HEK293 (cell line): ENCODE results near the gene TADA1.

Experiments used
- KLF16 ChIP-seq: fragments of 450-650 bp; formaldehyde crosslinking; IDR thresholded peaks from 2 replicates; pipeline ENCODE4 v1.5.1; 2017; ENCODE audit warnings: missing biosample characterization, missing genetic modification characterization
- MZF1 ChIP-seq: fragments of 450-650 bp; formaldehyde crosslinking; IDR thresholded peaks from 2 replicates; pipeline ENCODE4 v1.5.1; 2017; ENCODE audit warnings: missing biosample characterization, missing genetic modification characterization, borderline replicate concordance
- SCRT1 ChIP-seq: fragments of 450-650 bp; formaldehyde crosslinking; IDR thresholded peaks from 2 replicates; pipeline ENCODE4 v1.5.1; 2016; ENCODE audit warnings: missing biosample characterization, missing genetic modification characterization, borderline replicate concordance
- SP3 ChIP-seq: fragments of 450-650 bp; formaldehyde crosslinking; IDR thresholded peaks from 2 replicates; pipeline ENCODE4 v1.5.1; 2016; ENCODE audit warnings: missing biosample characterization, missing genetic modification characterization
- ZBTB20 ChIP-seq: fragments of 450-650 bp; formaldehyde crosslinking; IDR thresholded peaks from 2 replicates; pipeline ENCODE4 v1.5.1; 2016; ENCODE audit warnings: missing biosample characterization, missing genetic modification characterization
- ZBTB21 ChIP-seq: fragments of 450-650 bp; formaldehyde crosslinking; IDR thresholded peaks from 2 replicates; pipeline ENCODE4 v1.5.1; 2017; ENCODE audit warnings: missing biosample characterization, missing genetic modification characterization
- ZNF112 ChIP-seq: fragments of 450-650 bp; formaldehyde crosslinking; IDR thresholded peaks from 2 replicates; pipeline ENCODE4 v1.5.0; 2017; ENCODE audit warnings: missing biosample characterization, missing genetic modification characterization
- ZNF114 ChIP-seq: fragments of 450-650 bp; formaldehyde crosslinking; IDR thresholded peaks from 2 replicates; pipeline ENCODE4 v1.5.0; 2017; ENCODE audit warnings: missing biosample characterization, missing genetic modification characterization
- ZNF132 ChIP-seq: fragments of 450-650 bp; formaldehyde crosslinking; IDR thresholded peaks from 2 replicates; pipeline ENCODE4 v1.5.1; 2017; ENCODE audit warnings: missing biosample characterization, missing genetic modification characterization, borderline replicate concordance
- ZNF140 ChIP-seq: fragments of 450-650 bp; formaldehyde crosslinking; IDR thresholded peaks from 2 replicates; pipeline ENCODE4 v1.5.1; 2016; ENCODE audit warnings: missing biosample characterization, missing genetic modification characterization
- ZNF221 ChIP-seq: fragments of 450-650 bp; formaldehyde crosslinking; IDR thresholded peaks from 2 replicates; pipeline ENCODE4 v1.5.1; 2017; ENCODE audit warnings: missing biosample characterization, missing genetic modification characterization, borderline replicate concordance
- ZNF23 ChIP-seq: fragments of 450-650 bp; formaldehyde crosslinking; IDR thresholded peaks from 2 replicates; pipeline ENCODE4 v1.5.1; 2016; ENCODE audit warnings: missing biosample characterization, missing genetic modification characterization, borderline replicate concordance
- ZNF280C ChIP-seq: fragments of 450-650 bp; formaldehyde crosslinking; IDR thresholded peaks from 2 replicates; pipeline ENCODE4 v1.5.1; 2016; ENCODE audit warnings: missing biosample characterization, missing genetic modification characterization
- ZNF391 ChIP-seq: fragments of 450-650 bp; formaldehyde crosslinking; IDR thresholded peaks from 2 replicates; pipeline ENCODE4 v1.5.1; 2016; ENCODE audit warnings: low read depth, missing biosample characterization, missing genetic modification characterization, borderline replicate concordance
- ZNF555 ChIP-seq: fragments of 450-650 bp; formaldehyde crosslinking; conservative IDR thresholded peaks from 2 replicates; pipeline ENCODE4 v1.5.1; 2017; ENCODE audit warnings: missing biosample characterization, mild to moderate bottlenecking, missing genetic modification characterization, inconsistent platforms
- ZNF670 ChIP-seq: fragments of 450-650 bp; formaldehyde crosslinking; IDR thresholded peaks from 2 replicates; pipeline ENCODE4 v1.5.1; 2016; ENCODE audit warnings: missing biosample characterization, missing genetic modification characterization, low read depth
- ZNF692 ChIP-seq: fragments of 450-650 bp; formaldehyde crosslinking; IDR thresholded peaks from 2 replicates; pipeline ENCODE4 v1.5.1; 2016; ENCODE audit warnings: missing biosample characterization, missing genetic modification characterization
- ZNF704 ChIP-seq: fragments of 450-650 bp; formaldehyde crosslinking; IDR thresholded peaks from 2 replicates; pipeline ENCODE4 v1.5.1; 2016; ENCODE audit warnings: missing biosample characterization, missing genetic modification characterization
- ZNF707 ChIP-seq: fragments of 450-650 bp; formaldehyde crosslinking; IDR thresholded peaks from 2 replicates; pipeline ENCODE4 v1.5.1; 2016; ENCODE audit warnings: missing biosample characterization, missing genetic modification characterization
- ZNF830 ChIP-seq: fragments of 450-650 bp; IDR thresholded peaks from 2 replicates; pipeline ENCODE4 v1.5.0; 2018; ENCODE audit warnings: missing biosample characterization, missing genetic modification characterization, low read depth, mild to moderate bottlenecking, moderate library complexity
- TF ChIP-seq, protein P1 (sequence below): fragments of 450-650 bp; formaldehyde crosslinking; conservative IDR thresholded peaks from 2 replicates; pipeline ENCODE4 v1.5.1; 2016; ENCODE audit warnings: low read depth, missing biosample characterization, missing genetic modification characterization
- TF ChIP-seq, protein P2 (sequence below): fragments of 450-650 bp; formaldehyde crosslinking; IDR thresholded peaks from 2 replicates; pipeline ENCODE4 v1.5.1; 2016; ENCODE audit warnings: missing biosample characterization, missing genetic modification characterization, low read depth
- TF ChIP-seq, protein P3 (sequence below): fragments of 450-650 bp; formaldehyde crosslinking; IDR thresholded peaks from 2 replicates; pipeline ENCODE4 v1.5.1; 2016; ENCODE audit warnings: missing biosample characterization, missing genetic modification characterization
- TF ChIP-seq, protein P4 (sequence below): fragments of 450-650 bp; formaldehyde crosslinking; IDR thresholded peaks from 2 replicates; pipeline ENCODE4 v1.5.1; 2016; ENCODE audit warnings: missing biosample characterization, missing genetic modification characterization
- TF ChIP-seq, protein P5 (sequence below): fragments of 450-650 bp; formaldehyde crosslinking; IDR thresholded peaks from 2 replicates; pipeline ENCODE4 v1.5.1; 2016; ENCODE audit warnings: missing biosample characterization, missing genetic modification characterization

TADA1 gene

GRCh38 chr1:166875734-166876539 lies at the start of gene TADA1 (continued):
- TF ChIP-seq ZNF555 (tag by site-specific recombination) (no peak), KLF16 (tag by site-specific recombination) (peak; percentile 96), ZNF140 (tag by site-specific recombination) (no peak), SCRT1 (tag by site-specific recombination) (no peak), ZNF23 (tag by site-specific recombination) (no peak), ZNF221 (tag by site-specific recombination) (no peak), ZNF704 (tag by site-specific recombination) (no peak), ZNF692 (peak; percentile 63; the same call in 1 of the 2 replicates), ZNF280C (tag by site-specific recombination) (no peak), ZNF391 (tag by site-specific recombination) (peak; percentile 50; the same call in 1 of the 2 replicates), ZNF112 (no peak), ZNF707 (tag by site-specific recombination) (no peak), MZF1 (tag by site-specific recombination) (no peak), ZNF132 (tag by site-specific recombination) (no peak), ZNF670 (tag by site-specific recombination) (no peak), SP3 (tag by site-specific recombination) (peak; percentile 88), ZBTB21 (tag by site-specific recombination) (0 out of 2 replicates have a peak, but pooled peaks have one; percentile 44), ZBTB20 (tag by site-specific recombination) (peak; percentile 82), ZNF114 (tag by site-specific recombination) (no peak), ZNF830 (tag by site-specific recombination) (no peak)
- TF ChIP-seq, protein P1, sequence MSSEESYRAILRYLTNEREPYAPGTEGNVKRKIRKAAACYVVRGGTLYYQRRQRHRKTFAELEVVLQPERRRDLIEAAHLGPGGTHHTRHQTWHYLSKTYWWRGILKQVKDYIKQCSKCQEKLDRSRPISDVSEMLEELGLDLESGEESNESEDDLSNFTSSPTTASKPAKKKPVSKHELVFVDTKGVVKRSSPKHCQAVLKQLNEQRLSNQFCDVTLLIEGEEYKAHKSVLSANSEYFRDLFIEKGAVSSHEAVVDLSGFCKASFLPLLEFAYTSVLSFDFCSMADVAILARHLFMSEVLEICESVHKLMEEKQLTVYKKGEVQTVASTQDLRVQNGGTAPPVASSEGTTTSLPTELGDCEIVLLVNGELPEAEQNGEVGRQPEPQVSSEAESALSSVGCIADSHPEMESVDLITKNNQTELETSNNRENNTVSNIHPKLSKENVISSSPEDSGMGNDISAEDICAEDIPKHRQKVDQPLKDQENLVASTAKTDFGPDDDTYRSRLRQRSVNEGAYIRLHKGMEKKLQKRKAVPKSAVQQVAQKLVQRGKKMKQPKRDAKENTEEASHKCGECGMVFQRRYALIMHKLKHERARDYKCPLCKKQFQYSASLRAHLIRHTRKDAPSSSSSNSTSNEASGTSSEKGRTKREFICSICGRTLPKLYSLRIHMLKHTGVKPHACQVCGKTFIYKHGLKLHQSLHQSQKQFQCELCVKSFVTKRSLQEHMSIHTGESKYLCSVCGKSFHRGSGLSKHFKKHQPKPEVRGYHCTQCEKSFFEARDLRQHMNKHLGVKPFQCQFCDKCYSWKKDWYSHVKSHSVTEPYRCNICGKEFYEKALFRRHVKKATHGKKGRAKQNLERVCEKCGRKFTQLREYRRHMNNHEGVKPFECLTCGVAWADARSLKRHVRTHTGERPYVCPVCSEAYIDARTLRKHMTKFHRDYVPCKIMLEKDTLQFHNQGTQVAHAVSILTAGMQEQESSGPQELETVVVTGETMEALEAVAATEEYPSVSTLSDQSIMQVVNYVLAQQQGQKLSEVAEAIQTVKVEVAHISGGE (tag by site-specific recombination) = 0 out of 2 replicates have a peak, but pooled peaks have one; percentile 42
- TF ChIP-seq, protein P2, sequence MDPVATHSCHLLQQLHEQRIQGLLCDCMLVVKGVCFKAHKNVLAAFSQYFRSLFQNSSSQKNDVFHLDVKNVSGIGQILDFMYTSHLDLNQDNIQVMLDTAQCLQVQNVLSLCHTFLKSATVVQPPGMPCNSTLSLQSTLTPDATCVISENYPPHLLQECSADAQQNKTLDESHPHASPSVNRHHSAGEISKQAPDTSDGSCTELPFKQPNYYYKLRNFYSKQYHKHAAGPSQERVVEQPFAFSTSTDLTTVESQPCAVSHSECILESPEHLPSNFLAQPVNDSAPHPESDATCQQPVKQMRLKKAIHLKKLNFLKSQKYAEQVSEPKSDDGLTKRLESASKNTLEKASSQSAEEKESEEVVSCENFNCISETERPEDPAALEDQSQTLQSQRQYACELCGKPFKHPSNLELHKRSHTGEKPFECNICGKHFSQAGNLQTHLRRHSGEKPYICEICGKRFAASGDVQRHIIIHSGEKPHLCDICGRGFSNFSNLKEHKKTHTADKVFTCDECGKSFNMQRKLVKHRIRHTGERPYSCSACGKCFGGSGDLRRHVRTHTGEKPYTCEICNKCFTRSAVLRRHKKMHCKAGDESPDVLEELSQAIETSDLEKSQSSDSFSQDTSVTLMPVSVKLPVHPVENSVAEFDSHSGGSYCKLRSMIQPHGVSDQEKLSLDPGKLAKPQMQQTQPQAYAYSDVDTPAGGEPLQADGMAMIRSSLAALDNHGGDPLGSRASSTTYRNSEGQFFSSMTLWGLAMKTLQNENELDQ (tag by site-specific recombination) = no peak
- TF ChIP-seq, protein P3, sequence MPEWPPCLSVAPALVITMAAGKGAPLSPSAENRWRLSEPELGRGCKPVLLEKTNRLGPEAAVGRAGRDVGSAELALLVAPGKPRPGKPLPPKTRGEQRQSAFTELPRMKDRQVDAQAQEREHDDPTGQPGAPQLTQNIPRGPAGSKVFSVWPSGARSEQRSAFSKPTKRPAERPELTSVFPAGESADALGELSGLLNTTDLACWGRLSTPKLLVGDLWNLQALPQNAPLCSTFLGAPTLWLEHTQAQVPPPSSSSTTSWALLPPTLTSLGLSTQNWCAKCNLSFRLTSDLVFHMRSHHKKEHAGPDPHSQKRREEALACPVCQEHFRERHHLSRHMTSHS (tag by site-specific recombination) = no peak
- TF ChIP-seq, protein P4, sequence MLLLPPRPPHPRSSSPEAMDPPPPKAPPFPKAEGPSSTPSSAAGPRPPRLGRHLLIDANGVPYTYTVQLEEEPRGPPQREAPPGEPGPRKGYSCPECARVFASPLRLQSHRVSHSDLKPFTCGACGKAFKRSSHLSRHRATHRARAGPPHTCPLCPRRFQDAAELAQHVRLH (tag by site-specific recombination) = peak; percentile 65; the same call in 1 of the 2 replicates
- TF ChIP-seq, protein P5, sequence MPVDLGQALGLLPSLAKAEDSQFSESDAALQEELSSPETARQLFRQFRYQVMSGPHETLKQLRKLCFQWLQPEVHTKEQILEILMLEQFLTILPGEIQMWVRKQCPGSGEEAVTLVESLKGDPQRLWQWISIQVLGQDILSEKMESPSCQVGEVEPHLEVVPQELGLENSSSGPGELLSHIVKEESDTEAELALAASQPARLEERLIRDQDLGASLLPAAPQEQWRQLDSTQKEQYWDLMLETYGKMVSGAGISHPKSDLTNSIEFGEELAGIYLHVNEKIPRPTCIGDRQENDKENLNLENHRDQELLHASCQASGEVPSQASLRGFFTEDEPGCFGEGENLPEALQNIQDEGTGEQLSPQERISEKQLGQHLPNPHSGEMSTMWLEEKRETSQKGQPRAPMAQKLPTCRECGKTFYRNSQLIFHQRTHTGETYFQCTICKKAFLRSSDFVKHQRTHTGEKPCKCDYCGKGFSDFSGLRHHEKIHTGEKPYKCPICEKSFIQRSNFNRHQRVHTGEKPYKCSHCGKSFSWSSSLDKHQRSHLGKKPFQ (tag by site-specific recombination) = no peak
